Brain microvascular endothelial cell (primary cell): ENCODE data around the gene CCDC91.

ENCODE experiments used
- DNase-seq: peaks from one replicate; pipeline ENCODE4 v3.0.0-alpha.2; 2020
- H3K27ac ChIP-seq: fragments of 250-450 bp; sonication (Bioruptor Pico); 2 replicates; pipeline ENCODE4 v1.5.1; 2020; ENCODE audit warnings: mild to moderate bottlenecking, moderate library complexity
- H3K27me3 ChIP-seq: fragments of 250-450 bp; sonication (Bioruptor Pico); replicated peaks from 2 replicates; pipeline ENCODE4 v1.5.1; 2020; ENCODE audit warnings: mild to moderate bottlenecking
- H3K36me3 ChIP-seq: fragments of 250-450 bp; sonication (Bioruptor Pico); replicated peaks from 2 replicates; pipeline ENCODE4 v1.5.1; 2020; ENCODE audit warnings: mild to moderate bottlenecking
- H3K4me3 ChIP-seq: 2 replicates; pipeline ENCODE4 v1.5.1; 2011; ENCODE audit warnings: low read depth, mild to moderate bottlenecking, control low read depth, low read length, moderate library complexity
- CTCF ChIP-seq: IDR thresholded peaks from 2 replicates; pipeline ENCODE4 v1.5.1; 2011; ENCODE audit warnings: low read depth, mild to moderate bottlenecking, moderate library complexity, low read length, control low read depth, inconsistent platforms; ENCODE audit errors: missing control alignments
- in situ Hi-C: cut with HindIII; loops from 2 replicates; pipeline ENCODE4 v1.10.0; 2017; ENCODE audit warnings: low sequenced_read_pairs, low pct_ligation_motif_present

CCDC91 gene

GRCh38 chr12:28306535-28306934, 116.3 kb downstream of the CCDC91 start:
- TF ChIP-seq CTCF, result no peak
- Histone ChIP-seq H3K27ac (no peak overlapping the region), H3K36me3 (no peaks in the 10 kb centered on the region), H3K4me3 (no peak overlapping the region), H3K27me3 (no peaks in the 10 kb centered on the region)
- in situ Hi-C loops, result no loop called here
- DNase-seq, result no peak

GRCh38 chr12:28308891-28309290, 118.6 kb downstream of the CCDC91 start:
- peak; percentile 29 for DNase-seq
- no peak overlapping the region for H3K27ac ChIP-seq
- no peak for TF ChIP-seq CTCF
- no peaks in the 10 kb centered on the region for H3K36me3 ChIP-seq
- in situ Hi-C loops, result no loop called here
- no peaks in the 10 kb centered on the region for H3K27me3 ChIP-seq
- H3K4me3 ChIP-seq, result no peak overlapping the region

- no peak overlapping the region for H3K4me3 ChIP-seq
- peak; percentile 19 for DNase-seq
- H3K27ac ChIP-seq, result no peak overlapping the region
- TF ChIP-seq CTCF, result no peak
- no peaks in the 10 kb centered on the region for H3K27me3 ChIP-seq
- in situ Hi-C loops, result no loop called here
- no peaks in the 10 kb centered on the region for H3K36me3 ChIP-seq
Measured at GRCh38 chr12:28313631-28314030, 123.4 kb downstream of the CCDC91 start.

GRCh38 chr12:28316049-28316448, 125.8 kb downstream of the CCDC91 start:
- in situ Hi-C loops, result no loop called here
- no peak overlapping the region for H3K4me3 ChIP-seq
- no peaks in the 10 kb centered on the region for H3K36me3 ChIP-seq
- no peak for TF ChIP-seq CTCF
- H3K27me3 ChIP-seq, result no peaks in the 10 kb centered on the region
- no peak for DNase-seq
- no peak overlapping the region for H3K27ac ChIP-seq

- no peaks in the 10 kb centered on the region for H3K36me3 ChIP-seq
- H3K4me3 ChIP-seq, result no peak overlapping the region
- in situ Hi-C loops, result no loop called here
- no peaks in the 10 kb centered on the region for H3K27me3 ChIP-seq
- no peak for TF ChIP-seq CTCF
- no peak overlapping the region for H3K27ac ChIP-seq
- DNase-seq, result no peak
Measured at GRCh38 chr12:28318273-28318672, 128.0 kb downstream of the CCDC91 start.

- Histone ChIP-seq H3K27me3 (no peaks in the 10 kb centered on the region), H3K27ac (no peak overlapping the region), H3K36me3 (no peaks in the 10 kb centered on the region), H3K4me3 (no peak overlapping the region)
- no peak for DNase-seq
- in situ Hi-C loops, result no loop called here
- no peak for TF ChIP-seq CTCF
Measured at GRCh38 chr12:28320353-28320752, 130.1 kb downstream of the CCDC91 start.
